ENCODE measurements around the gene DEPDC1B.
A peak's percentile ranks its signal among the peaks of the same experiment; 100 is the strongest.
"Not testable (repeated sequence)": the region's sequence is repeated elsewhere in the genome, so short reads cannot be mapped to it uniquely, and the experiment has no call there.

The DEPDC1B gene

DNA sequence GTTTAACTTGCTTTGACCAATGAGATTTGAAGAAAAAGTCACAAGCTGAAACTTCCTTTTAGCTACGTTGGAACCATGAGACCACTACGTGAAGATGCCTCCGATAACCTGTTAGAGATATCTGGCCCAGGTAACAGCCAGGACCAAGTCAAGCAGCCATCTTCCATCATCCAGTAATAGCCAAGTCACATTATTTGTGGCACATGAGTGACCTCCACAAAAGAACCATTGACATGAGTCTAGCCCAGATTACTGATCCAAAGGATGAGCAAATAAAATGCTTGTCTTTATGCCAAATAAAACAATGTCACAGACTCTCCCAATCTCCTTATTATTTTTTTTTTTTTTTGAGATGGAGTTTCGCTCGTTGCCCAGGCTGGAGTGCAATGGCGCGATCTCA is 1.6 kb downstream of the DEPDC1B start:
- DNase-seq, result no peak

GRCh38 chr5:60690326-60690725 is 9.6 kb downstream of the DEPDC1B start:
- no peak for DNase-seq

DNA sequence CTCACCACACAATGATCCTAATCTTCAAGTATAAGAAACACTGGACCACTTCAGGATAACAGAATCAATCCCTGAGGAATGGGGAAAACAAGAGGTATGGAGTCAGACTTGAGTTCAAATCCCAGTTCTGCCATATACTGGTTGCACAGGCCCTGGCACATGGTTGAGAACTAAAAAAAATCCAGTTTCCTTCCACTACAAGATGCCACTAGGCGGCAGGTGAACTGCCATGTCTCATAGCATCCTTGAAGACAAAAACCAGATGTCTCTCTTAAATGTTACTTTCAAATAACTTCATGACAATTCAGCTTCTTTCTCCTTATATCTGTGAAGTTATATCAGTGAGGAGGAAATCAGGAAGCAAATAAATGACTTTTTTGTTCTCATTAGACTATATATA is 11.0 kb downstream of the DEPDC1B start:
- no peak for DNase-seq

GRCh38 chr5:60687927-60688720 is 11.8 kb downstream of the DEPDC1B start:
- DNase-seq, result peak; percentile 17 to 57

GRCh38 chr5:60686157-60686556 is 13.8 kb downstream of the DEPDC1B start:
- no peak for DNase-seq

DNA sequence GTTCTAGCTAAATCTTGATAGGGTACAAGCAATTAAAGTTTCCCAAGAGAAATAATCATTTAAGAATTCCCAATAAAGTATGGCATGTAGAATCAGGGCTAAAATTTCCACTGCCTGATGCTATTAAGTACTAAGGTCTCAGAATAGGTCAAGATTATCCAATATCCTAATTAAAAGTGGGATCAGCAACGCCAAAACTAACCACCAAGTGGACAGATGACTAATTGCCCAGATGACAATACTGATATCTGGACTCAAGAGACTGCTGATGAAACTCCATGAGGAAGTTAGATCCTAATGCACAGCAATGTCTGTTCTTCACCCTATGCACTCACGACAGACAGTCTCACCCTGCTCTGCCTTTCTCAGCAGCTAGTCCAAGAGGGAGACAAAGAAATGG is 14.3 kb downstream of the DEPDC1B start:
- DNase-seq, result no peak

DNA sequence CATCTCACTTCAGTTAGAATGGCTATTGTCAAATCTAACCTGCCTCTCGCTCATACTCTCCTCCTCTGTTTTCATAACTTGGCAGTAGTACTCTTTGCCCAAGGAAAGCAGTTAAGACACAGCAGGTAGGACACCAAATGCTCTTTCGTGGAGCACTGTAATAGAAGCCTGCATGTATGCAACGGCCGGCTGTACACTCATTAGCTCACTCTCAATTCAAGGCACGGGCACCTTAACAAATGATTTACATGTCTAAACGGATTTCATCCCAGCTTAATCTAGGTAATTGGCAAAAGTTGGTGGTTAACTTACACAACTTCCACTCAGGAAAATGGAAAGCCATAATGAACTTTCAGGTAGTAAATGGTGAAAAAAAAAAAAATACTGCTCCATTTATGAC is 14.9 kb downstream of the DEPDC1B start:
- no peak for DNase-seq

DNA sequence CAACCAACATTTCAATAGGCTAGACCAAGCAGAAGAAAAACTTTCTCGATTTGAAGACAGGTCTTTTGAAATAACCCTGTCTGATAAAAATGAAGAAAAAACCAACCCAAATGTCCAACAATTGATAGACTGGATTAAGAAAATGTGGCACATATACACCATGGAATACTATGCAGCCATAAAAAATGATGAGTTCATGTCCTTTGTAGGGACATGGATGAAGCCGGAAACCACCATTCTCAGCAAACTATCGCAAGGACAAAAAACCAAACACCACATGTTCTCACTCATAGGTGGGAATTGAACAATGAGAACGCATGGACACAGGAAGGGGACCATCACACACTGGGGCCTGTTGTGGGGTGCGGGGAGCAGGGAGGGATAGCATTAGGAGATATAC is 18.0 kb downstream of the DEPDC1B start:
- DNase-seq, result not testable (repeated sequence)

DNA sequence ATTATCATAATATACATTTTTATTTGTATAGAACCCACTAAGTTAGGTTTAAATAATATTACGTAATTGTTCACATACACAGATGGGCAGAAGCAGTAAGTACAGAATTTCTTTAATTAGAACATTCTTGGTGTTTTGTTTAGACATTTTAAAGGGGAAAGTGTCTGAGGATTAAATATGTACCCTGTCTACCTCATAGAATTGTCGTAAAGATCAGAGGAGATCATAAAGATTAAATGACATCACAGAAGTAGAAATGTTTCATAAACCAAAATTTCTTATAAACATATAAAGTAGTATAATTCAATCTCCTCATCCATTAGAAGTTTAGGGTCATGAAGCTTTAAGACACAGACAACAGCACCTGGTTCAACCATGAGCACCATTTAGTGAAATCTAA is 20.1 kb downstream of the DEPDC1B start:
- no peak for DNase-seq

DNA sequence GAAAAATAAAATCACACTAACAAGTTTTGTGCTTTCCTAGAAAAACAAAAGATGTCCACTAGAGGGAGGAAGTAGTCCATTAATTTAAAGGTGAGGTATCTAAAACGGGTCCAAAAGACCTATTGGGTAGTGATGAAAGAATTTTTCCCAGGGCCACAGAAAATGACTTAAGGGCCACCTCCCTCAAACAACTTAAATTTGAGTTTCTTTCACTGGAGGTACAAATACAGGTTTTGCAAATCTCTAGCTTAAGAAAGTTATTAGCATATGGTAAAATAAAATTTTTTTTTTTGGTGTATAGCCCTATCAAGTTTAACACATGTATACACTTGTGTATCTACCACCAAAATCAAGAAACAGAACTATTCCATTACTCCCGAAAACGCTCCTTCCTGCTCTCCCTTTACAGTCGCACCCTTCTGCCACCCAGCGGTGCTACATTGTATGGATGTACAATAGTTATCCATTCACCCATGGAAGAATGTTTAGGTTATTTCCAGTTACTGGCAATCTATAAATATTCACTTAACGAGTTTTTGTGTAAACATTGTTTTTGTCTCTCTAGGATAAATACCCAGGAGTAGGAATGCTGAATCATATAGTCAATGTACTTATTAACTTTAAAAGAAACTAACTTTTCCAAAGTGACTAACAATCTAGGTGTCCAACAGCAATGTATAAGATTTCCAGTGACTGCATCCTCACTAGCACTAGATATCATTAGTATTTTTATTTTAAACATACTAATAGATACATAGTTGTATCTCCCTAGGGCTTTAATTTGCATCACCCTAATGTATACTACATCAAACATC is 21.9 kb downstream of the DEPDC1B start:
- peak; percentile 47 to 51 for DNase-seq

- DNase-seq, result no peak
These were observed 24.7 kb downstream of the DEPDC1B start for GRCh38 chr5:60675286-60675685.

GRCh38 chr5:60674251-60675069 is 25.5 kb downstream of the DEPDC1B start:
- no peak for DNase-seq

GRCh38 chr5:60673334-60673733 is 26.6 kb downstream of the DEPDC1B start:
- no peak for DNase-seq

DNA sequence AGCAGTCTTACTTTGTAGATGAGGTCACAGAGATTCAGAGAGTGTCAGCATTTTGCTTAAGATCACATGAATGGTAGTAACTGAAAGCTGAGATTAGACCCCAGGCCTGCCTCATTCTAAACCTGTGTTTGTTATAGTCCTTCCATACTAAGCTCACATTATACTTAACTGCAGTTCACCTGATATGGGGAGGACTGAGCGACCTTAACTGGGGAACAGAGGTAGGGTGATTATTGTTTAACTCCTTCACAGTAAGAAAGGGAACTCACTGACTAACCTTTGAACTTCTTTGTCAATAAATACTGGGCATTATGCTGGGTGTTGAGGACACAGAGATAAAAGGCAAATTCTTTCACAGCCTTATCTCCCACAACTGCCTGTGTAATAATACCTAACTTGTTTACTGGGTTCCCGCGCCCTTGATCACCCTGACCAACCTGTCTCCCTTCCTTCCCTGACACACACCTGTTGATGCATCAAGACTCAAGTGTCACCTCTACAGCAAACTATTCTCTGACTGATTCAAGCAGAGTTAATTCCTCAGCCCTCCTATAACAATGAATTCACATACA is 27.2 kb downstream of the DEPDC1B start:
- no peak for DNase-seq

- DNase-seq, result no peak
These were observed 27.9 kb downstream of the DEPDC1B start for GRCh38 chr5:60671899-60672692.

GRCh38 chr5:60670749-60671148 is 29.2 kb downstream of the DEPDC1B start:
- DNase-seq, result no peak

GRCh38 chr5:60668686-60669304 is 31.2 kb downstream of the DEPDC1B start:
- DNase-seq, result peak; percentile 47 to 60

- DNase-seq, result no peak
These were observed 47.9 kb downstream of the DEPDC1B start for GRCh38 chr5:60651872-60652620.

DNA sequence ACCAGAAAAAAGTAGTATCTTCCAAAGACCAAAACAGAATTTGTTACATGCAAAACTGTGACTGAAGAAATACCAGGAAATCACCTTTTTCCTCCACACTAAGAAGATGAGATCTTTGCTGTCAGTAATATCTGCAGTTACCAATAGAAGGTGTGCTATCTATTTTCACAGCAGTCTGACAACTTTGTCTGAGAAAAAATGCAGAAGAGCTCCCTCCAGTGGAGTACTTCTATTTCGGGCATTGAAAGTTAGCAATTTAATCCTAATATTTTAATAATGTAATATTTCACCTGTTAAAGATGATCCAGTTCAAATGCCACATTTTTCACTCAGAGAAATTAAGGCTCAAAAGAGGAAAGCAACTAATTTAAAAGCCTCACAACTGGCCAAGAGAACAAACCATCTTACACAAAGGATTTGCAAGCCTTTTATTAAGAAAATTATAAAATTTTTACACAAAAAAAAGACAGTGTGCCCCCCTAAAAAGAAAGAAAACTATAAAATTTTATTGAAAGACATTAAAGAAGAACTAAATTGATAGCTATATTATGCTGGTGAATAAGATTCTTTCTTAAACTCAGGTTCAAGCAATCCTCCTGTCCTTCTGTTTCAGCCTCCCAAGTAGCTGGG is 50.6 kb downstream of the DEPDC1B start:
- peak; percentile 60 to 83 for DNase-seq

DNA sequence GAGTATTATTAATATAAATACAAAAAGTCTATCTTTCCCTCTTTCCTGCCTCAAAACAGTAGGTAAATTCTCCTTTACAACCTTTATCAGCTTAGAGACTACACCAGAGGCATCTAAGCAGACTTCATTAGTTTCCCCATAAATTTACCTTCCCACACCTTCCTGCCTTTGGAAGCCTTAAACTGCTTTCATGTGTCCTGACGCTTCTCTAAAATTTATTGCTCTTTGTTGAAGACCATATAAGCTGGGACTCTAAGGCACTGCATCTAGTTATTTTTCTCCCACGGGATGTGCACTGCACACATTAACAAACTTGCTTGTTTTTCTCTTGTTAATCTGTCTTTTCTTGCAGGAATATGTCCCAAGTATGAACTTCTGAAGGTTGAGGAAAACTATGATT is 51.8 kb downstream of the DEPDC1B start:
- no peak for DNase-seq
